ENCODE data around the gene KLHL24. TPM values are rescaled to one million over a fixed set of nuclear protein-coding genes. Genes with fewer than 3 reads are reported as not detected.
"Not testable (repeated sequence)": the region's sequence is repeated elsewhere in the genome, so short reads cannot be mapped to it uniquely, and the experiment has no call there.

KLHL24 gene
- total RNA-seq, 1 experiment from 2014 or later = 29.0 TPM

GRCh38 chr3:183697123-183697609 is 61.7 kb downstream of the KLHL24 start:
- no peak for DNase-seq (ENCODE audit: low read depth)

GRCh38 chr3:183697610-183698317 is 62.3 kb downstream of the KLHL24 start, which contains the start of gene YEATS2:
Gene YEATS2 (plus strand): TSS chr3:183697797. CDS start chr3:183715163, 17,366 bp downstream.
- DNase-seq (ENCODE audit: low read depth) = peak; percentile 72

- peak; percentile 43 for DNase-seq (ENCODE audit: low read depth)
Measured at GRCh38 chr3:183698318-183698751, 62.9 kb downstream of the KLHL24 start.

GRCh38 chr3:183698756-183699155 is 63.3 kb downstream of the KLHL24 start:
- DNase-seq (ENCODE audit: low read depth) = peak; percentile 40

GRCh38 chr3:183699238-183699947 is 64.0 kb downstream of the KLHL24 start:
- DNase-seq (ENCODE audit: low read depth) = no peak

GRCh38 chr3:183701744-183702143 is 66.3 kb downstream of the KLHL24 start:
- DNase-seq (ENCODE audit: low read depth) = no peak

- not testable (repeated sequence) for DNase-seq (ENCODE audit: low read depth)
Measured at GRCh38 chr3:183703892-183704291, 68.5 kb downstream of the KLHL24 start.

- no peak for DNase-seq (ENCODE audit: low read depth)
Measured at GRCh38 chr3:183710231-183710630, 74.8 kb downstream of the KLHL24 start.

- DNase-seq (ENCODE audit: low read depth) = no peak
Measured at GRCh38 chr3:183711516-183711915, 76.1 kb downstream of the KLHL24 start.

- DNase-seq (ENCODE audit: low read depth) = no peak
Measured at GRCh38 chr3:183714622-183715021, 79.2 kb downstream of the KLHL24 start.

- DNase-seq (ENCODE audit: low read depth) = no peak
Measured at GRCh38 chr3:183718012-183718411, 82.6 kb downstream of the KLHL24 start.

GRCh38 chr3:183725387-183725786 is 90.0 kb downstream of the KLHL24 start:
- DNase-seq (ENCODE audit: low read depth) = no peak

GRCh38 chr3:183728204-183728603 is 92.8 kb downstream of the KLHL24 start:
- DNase-seq (ENCODE audit: low read depth) = no peak

GRCh38 chr3:183730361-183730760 is 94.9 kb downstream of the KLHL24 start:
- no peak for DNase-seq (ENCODE audit: low read depth)

- DNase-seq (ENCODE audit: low read depth) = no peak
Measured at GRCh38 chr3:183731611-183732010, 96.2 kb downstream of the KLHL24 start.

- no peak for DNase-seq (ENCODE audit: low read depth)
Measured at GRCh38 chr3:183733553-183733952, 98.1 kb downstream of the KLHL24 start.

Other genes with a start within 250 kb of the KLHL24 start
- 0.24 TPM in 1 of 2 replicates, not detected in the other for gene MCF2L2, start 207.0 kb upstream of the KLHL24 start, total RNA-seq (2014; rRNA removed; shearing (Covaris generic))
- gene KLHL6, start 79.9 kb upstream of the KLHL24 start, total RNA-seq (2014; rRNA removed; shearing (Covaris generic)) = not detected in 2 replicates
- gene YEATS2, start 62.2 kb downstream of the KLHL24 start, total RNA-seq (2014; rRNA removed; shearing (Covaris generic)) = 32.0 and 33.2 TPM in 2 replicates
- 1.1 and 2.1 TPM in 2 replicates for gene MAP6D1, start 190.0 kb downstream of the KLHL24 start, total RNA-seq (2014; rRNA removed; shearing (Covaris generic))
- 39.9 and 46.2 TPM in 2 replicates for gene PARL, start 249.3 kb downstream of the KLHL24 start, total RNA-seq (2014; rRNA removed; shearing (Covaris generic))

Measured in RPMI7951 (cell line).